HL-60 (cell line): Measurements from ENCODE around the gene ZFYVE26.
A peak's percentile ranks its signal among the peaks of the same experiment; 100 is the strongest.
"Not testable (repeated sequence)": the region's sequence is repeated elsewhere in the genome, so short reads cannot be mapped to it uniquely, and the experiment has no call there.

Experiments used
- DNase-seq, 2 experiments: peaks; one replicate each; pipeline ENCODE4 v3.0.0-alpha.2; 2010 to 2020; ENCODE audit warnings: low read depth in 1 of 2, low spot score in 1 of 2
- H3K27ac ChIP-seq: fragments of 250-450 bp; sonication (Bioruptor Pico); replicated peaks from 2 replicates; pipeline ENCODE4 v1.5.1; 2020; ENCODE audit warnings: mild to moderate bottlenecking, moderate library complexity
- H3K27me3 ChIP-seq: fragments of 250-450 bp; sonication (Bioruptor Pico); 2 replicates; pipeline ENCODE4 v1.5.1; 2021; ENCODE audit warnings: mild to moderate bottlenecking, moderate library complexity; ENCODE audit not compliant: insufficient read depth, poor library complexity, severe bottlenecking
- H3K4me3 ChIP-seq: replicated peaks from 2 replicates; pipeline ENCODE4 v1.5.1; 2011; ENCODE audit warnings: mild to moderate bottlenecking, control low read depth, low read length; ENCODE audit not compliant: insufficient read depth
- GABPA ChIP-seq: IDR thresholded peaks from 2 replicates; pipeline ENCODE4 v1.6.1; 2012; ENCODE audit warnings: low read depth
- POLR2AphosphoS5 ChIP-seq: IDR thresholded peaks from 2 replicates; pipeline ENCODE4 v1.6.1; 2012; ENCODE audit warnings: low read depth
- SPI1 ChIP-seq: IDR thresholded peaks from 2 replicates; pipeline ENCODE4 v1.6.1; 2012; ENCODE audit warnings: low read depth, mild to moderate bottlenecking, borderline replicate concordance
- TF ChIP-seq, protein P1 (sequence below): IDR thresholded peaks from one replicate; pipeline ENCODE4 v1.5.1; 2011; ENCODE audit warnings: low read length, control low read depth, inconsistent platforms; ENCODE audit not compliant: insufficient read depth
- TF ChIP-seq, protein P2 (sequence below): IDR thresholded peaks from 2 replicates; pipeline ENCODE4 v1.6.1; 2012; ENCODE audit warnings: low read depth; ENCODE audit not compliant: insufficient replicate concordance

The ZFYVE26 gene

DNA sequence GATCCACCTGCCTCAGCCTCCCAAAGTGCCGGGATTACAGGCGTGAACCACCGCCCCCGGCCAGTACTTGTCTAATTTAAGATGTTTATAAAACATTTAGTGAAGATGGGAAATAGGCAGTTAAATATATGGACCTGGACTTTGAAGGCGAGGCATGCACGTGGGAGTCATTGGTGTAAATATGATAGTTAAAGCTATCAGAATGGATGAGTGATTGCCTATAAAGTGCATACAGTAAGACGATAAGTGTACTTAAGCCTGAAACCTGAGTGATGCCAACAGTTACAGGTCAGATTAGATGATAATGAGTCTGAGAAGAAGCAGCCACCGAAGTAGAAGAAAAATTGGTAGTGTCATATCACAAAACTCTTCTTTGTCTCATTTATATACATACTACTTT lies 14.7 kb upstream of the ZFYVE26 start:
- H3K4me3 ChIP-seq: no peak overlapping the region

DNA sequence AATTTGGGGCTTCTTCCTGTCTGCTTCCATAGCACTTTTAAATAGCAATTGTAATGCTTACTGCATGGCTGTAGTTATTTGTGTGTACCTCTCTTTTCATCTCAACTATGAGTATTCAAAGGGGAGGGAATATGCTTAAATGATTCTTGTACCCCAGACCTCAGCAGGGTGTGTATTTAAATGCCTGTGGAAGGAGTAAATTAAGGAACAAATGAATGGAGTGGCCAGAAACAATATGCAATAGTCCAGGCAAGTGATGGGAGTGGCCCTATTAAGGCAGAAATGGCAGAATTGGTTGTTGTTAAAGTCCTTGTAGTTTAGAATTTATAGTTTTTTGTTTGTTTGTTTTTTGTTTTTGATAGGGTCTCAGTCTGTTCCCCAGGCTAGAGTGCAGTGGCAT lies 4.7 kb upstream of the ZFYVE26 start:
- Histone ChIP-seq H3K27ac (peak overlapping the region; percentile 67; the same call in 1 of the 2 replicates), H3K4me3 (no peak overlapping the region), H3K27me3 (no peaks in the 10 kb centered on the region)
- DNase-seq: no peak
- TF ChIP-seq, protein P1, sequence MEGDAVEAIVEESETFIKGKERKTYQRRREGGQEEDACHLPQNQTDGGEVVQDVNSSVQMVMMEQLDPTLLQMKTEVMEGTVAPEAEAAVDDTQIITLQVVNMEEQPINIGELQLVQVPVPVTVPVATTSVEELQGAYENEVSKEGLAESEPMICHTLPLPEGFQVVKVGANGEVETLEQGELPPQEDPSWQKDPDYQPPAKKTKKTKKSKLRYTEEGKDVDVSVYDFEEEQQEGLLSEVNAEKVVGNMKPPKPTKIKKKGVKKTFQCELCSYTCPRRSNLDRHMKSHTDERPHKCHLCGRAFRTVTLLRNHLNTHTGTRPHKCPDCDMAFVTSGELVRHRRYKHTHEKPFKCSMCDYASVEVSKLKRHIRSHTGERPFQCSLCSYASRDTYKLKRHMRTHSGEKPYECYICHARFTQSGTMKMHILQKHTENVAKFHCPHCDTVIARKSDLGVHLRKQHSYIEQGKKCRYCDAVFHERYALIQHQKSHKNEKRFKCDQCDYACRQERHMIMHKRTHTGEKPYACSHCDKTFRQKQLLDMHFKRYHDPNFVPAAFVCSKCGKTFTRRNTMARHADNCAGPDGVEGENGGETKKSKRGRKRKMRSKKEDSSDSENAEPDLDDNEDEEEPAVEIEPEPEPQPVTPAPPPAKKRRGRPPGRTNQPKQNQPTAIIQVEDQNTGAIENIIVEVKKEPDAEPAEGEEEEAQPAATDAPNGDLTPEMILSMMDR: no peak
- TF ChIP-seq GABPA: no peak
- TF ChIP-seq, protein P2, sequence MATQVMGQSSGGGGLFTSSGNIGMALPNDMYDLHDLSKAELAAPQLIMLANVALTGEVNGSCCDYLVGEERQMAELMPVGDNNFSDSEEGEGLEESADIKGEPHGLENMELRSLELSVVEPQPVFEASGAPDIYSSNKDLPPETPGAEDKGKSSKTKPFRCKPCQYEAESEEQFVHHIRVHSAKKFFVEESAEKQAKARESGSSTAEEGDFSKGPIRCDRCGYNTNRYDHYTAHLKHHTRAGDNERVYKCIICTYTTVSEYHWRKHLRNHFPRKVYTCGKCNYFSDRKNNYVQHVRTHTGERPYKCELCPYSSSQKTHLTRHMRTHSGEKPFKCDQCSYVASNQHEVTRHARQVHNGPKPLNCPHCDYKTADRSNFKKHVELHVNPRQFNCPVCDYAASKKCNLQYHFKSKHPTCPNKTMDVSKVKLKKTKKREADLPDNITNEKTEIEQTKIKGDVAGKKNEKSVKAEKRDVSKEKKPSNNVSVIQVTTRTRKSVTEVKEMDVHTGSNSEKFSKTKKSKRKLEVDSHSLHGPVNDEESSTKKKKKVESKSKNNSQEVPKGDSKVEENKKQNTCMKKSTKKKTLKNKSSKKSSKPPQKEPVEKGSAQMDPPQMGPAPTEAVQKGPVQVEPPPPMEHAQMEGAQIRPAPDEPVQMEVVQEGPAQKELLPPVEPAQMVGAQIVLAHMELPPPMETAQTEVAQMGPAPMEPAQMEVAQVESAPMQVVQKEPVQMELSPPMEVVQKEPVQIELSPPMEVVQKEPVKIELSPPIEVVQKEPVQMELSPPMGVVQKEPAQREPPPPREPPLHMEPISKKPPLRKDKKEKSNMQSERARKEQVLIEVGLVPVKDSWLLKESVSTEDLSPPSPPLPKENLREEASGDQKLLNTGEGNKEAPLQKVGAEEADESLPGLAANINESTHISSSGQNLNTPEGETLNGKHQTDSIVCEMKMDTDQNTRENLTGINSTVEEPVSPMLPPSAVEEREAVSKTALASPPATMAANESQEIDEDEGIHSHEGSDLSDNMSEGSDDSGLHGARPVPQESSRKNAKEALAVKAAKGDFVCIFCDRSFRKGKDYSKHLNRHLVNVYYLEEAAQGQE: no peak
- TF ChIP-seq POLR2AphosphoS5: no peak
- no peak for TF ChIP-seq SPI1

More for the DNA sequence above, 14.7 kb upstream of the ZFYVE26 start:
- Histone ChIP-seq H3K27ac (no peak overlapping the region), H3K27me3 (no peaks in the 10 kb centered on the region)
- DNase-seq: no peak
- TF ChIP-seq GABPA: no peak

DNA sequence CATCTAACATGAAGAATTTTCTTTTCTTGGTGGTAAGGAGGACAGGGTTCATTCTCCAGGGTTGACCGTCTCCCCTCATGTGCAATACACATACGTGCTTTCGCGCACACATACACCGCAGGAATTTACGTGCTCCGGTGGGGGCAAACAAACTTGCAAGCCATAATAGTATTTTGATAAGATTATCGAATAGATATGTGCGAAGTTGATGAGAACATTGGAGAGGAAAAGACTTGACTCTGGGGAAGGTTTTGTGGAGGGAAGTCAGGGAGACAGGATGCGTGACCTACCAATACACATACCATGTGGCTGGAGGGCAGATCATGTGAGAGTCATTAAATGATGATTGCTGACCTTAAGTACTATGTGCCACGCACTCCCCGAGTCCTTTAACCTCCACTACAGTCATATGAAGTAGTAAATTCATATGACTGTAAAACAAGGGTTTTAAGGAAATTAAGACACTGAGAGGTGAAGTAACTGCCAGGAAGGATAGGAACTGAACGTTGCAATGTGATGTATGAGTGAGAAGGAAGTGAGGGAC lies 4.1 kb upstream of the ZFYVE26 start:
- Histone ChIP-seq H3K4me3 (peak overlapping the region; percentile 80), H3K27ac (peak overlapping the region; percentile 67), H3K27me3 (no peaks in the 10 kb centered on the region)
- TF ChIP-seq POLR2AphosphoS5 (no peak), GABPA (no peak), SPI1 (no peak)
- TF ChIP-seq, protein P2: no peak
- TF ChIP-seq, protein P1: no peak
- peak in 1 of 2 experiments; percentile 7 for DNase-seq

DNA sequence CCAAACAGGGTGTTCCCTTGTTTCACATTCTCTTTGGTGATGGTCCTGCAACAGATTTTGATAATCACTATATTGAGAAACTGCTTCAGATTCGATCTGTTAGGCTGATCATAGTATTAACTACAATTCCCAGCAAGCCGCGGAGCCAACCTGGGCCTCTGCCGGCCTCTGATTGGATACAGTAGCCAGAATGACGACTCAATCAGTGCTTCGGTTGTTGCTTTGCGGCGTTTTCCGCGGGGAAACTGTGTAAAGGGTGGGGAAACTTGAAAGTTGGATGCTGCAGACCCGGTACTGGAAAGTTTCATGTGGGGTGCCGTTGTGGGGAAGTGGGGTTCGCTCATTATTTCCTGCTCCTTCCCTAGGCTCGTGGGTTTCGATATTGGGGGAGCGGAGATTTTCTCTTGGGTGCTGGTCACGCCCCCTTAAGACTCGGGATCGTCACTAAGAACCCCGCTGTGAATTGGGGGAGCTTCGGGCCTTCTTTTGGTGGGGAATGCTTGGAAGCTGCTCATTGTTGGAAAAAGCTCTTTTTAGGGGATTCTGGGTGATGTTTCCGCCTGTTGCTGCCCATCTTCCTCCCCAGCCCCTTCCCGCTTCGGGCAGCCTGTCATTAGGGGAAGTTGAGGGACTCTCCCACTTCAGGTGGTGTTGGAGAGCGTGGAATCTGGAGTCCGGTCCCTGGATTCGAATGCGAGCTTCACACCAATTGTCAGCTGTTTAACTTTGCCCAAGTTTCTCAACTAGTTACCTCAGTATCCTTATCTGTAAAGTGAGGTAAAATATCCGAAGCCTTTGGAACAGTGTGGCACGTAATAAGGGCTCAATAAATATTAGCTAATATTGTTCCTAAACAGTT lies 3.4 kb upstream of the ZFYVE26 start, which contains the start of gene RAD51B:
Gene RAD51B, plus strand, starts transcription at position 217 of the 859 bp plus-strand sequence.
- DNase-seq: peak; percentile 39 to 77
- Histone ChIP-seq H3K27ac (peak within 1 kb of the TSS; percentile 67), H3K27me3 (no peaks in the 10 kb centered on the region), H3K4me3 (peak within 1 kb of the TSS; percentile 80)
- TF ChIP-seq POLR2AphosphoS5 (no peak), GABPA (no peak), SPI1 (no peak)
- TF ChIP-seq, protein P2: no peak
- TF ChIP-seq, protein P1: no peak

DNA sequence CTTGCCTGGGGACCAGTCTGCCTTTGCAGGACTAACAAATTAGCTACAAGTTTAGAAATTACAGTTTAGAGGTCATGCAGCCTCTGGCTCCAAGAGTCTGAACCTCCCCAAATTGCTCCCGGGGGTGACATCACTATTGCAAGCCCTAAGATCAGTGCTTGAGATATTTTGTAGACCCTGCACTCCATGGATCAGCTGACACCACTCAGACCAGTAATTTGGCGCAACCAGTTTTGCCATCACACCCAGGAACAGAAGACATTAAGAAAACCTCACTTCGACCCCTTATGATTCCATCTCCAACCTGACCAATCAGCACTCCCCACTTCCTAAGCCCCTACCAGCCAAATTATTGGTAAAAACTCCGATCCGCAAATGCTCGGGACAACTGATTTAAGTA lies 2.1 kb upstream of the ZFYVE26 start:
- H3K27me3 ChIP-seq, H3K27ac ChIP-seq, H3K4me3 ChIP-seq, DNase-seq: not testable (repeated sequence)
